ENCODE results near the gene SLC9A9.
A peak's percentile ranks its signal among the peaks of the same experiment; 100 is the strongest.
"Not testable (repeated sequence)": the region's sequence is repeated elsewhere in the genome, so short reads cannot be mapped to it uniquely, and the experiment has no call there.

SLC9A9 gene

GRCh38 chr3:143809121-143809621 lies 39.1 kb downstream of the SLC9A9 start:
- DNase-seq = peak; percentile 44

GRCh38 chr3:143808030-143808429 lies 40.2 kb downstream of the SLC9A9 start:
- no peak for DNase-seq

DNA sequence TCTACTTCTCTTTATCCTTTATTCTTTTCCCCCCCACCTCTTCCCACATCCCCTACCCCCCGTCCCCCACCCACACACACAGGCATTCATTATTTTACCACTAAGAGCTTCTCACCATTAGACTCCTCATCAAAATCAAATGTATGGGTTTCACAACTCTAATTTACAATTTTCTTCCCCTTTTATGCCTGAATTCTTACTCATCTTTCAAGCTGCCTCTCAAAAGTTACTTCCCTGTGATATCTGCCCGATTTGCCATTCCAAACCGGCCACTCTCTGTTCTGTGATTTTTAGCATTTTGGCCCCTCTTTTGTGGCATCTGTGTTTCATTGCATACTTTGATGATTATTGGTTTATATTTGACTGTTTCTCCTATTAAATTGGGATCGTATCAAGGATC lies 42.2 kb downstream of the SLC9A9 start:
- DNase-seq = no peak

DNA sequence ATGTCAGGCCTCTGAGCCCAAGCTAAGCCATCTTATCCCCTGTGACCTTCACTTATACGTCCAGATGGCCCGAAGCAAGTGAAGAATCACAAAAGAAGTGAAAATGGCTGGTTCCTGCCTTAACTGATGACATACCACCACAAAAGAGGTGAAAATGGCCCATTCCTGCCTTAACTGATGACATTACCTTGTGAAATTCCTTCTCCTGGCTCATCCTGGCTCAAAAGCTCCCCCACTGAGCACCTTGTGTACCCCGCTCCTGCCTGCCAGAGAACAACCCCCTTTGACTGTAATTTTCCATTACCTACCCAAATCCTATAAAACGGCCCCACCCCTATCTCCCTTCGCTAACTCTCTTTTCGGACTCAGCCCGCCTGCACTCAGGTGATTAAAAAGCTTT lies 42.8 kb downstream of the SLC9A9 start:
- DNase-seq = not testable (repeated sequence)

DNA sequence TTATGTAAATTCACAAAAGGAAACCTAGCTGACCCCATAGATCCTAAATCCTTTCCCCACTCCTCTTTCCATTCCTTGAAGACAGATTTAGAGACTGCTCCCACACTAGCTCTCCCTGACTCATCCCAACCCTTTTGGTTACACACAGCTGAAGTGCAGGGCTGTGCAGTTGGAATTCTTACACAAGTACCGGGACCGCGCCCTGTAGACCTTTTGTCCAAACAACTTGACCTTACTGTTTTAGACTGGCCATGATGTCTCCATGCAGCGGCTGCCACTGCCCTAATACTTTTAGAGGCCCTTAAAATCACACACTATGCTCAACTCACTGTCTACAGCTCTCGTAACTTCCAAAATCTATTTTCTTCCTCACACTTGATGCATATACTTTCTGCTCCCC lies 47.2 kb downstream of the SLC9A9 start:
- not testable (repeated sequence) for DNase-seq

DNA sequence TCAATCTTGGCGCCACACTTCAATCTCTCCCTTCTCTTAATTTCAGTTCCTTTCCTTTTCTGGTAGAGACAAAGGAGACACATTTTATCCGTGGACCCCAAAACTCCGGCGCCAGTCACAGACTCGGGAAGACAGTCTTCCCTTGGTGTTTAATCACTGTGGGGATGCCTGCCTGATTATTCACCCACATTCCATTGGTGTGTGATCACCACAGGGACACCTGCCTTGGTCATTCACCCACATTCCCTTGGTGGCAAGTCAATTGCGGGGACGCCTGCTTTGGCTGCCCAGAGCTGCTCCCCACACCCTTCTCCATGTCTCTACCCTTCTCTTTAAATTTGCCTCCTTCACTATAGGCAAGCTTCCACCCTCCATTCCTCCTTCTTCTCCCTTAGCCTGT lies 50.1 kb downstream of the SLC9A9 start:
- not testable (repeated sequence) for DNase-seq

DNA sequence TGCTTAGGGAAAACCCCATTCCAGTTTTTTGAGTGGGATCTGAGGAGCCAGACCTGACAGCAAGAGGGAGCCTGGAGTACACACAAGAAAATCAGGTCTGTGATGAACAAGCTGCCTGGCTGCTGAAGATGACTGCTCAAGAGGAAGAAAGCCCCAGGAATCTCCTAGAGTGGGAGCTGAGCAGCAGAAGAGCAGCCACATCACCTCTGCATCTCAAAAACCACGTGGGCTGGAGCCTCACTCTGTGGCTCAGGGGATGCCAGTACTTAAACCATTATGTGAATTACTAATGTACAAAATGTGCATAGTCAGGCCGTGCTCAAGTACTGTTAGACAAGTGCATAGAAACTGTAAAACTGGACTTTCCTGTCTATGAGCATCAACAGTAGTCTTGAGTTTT lies 52.4 kb downstream of the SLC9A9 start:
- no peak for DNase-seq

- DNase-seq = no peak
Measured at GRCh38 chr3:143794793-143795462, 53.3 kb downstream of the SLC9A9 start.

GRCh38 chr3:143793971-143794370 lies 54.3 kb downstream of the SLC9A9 start:
- DNase-seq = no peak

GRCh38 chr3:143791386-143791785 lies 56.9 kb downstream of the SLC9A9 start:
- no peak for DNase-seq

- DNase-seq = no peak
Measured at GRCh38 chr3:143786219-143787191, 61.8 kb downstream of the SLC9A9 start.

GRCh38 chr3:143784446-143784845 lies 63.8 kb downstream of the SLC9A9 start:
- no peak for DNase-seq

- no peak for DNase-seq
Measured at GRCh38 chr3:143783851-143784370, 64.4 kb downstream of the SLC9A9 start.

DNA sequence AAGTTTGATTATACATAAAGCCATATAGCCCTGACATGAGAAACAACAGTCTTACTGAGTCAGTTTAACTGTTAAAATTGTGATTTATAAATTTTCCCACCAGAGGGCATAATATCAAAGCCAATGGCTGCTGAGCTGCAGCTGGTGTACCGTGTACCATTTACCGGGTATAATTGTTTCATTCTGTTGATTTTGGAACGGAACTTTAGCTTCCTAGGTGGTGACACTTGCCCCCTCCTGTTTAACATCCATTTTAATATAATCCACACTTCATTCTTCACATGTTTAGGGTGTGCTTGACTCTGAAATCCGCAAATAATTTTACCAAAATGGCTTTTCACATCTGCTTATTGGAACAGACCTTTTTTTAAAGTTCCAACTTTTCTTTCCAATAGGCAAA lies 72.8 kb downstream of the SLC9A9 start:
- DNase-seq = peak; percentile 35

- DNase-seq = no peak
Measured at GRCh38 chr3:143771939-143772338, 76.3 kb downstream of the SLC9A9 start.

GRCh38 chr3:143771258-143771657 lies 77.0 kb downstream of the SLC9A9 start:
- DNase-seq = no peak

GRCh38 chr3:143770391-143770790 lies 77.9 kb downstream of the SLC9A9 start:
- no peak for DNase-seq

DNA sequence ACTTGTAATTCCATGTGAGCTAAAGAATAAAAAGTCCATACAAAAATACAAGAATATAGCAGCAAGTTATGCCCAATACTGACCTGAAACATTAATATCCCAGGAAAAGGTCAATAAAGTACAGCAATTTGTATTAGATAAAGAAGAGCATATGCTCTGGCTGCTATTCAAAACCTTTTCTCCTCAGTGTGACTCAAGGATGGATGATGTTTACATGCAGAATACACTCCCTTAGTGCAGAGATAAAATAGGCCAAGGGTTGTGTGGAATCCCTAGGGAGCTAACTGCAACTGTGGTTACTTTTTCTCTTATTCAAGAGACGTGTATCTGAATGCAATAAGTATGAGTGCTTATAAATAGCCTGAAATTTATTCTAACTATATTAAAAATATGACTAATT lies 78.7 kb downstream of the SLC9A9 start:
- peak; percentile 75 for DNase-seq

GRCh38 chr3:143764840-143765239 lies 83.4 kb downstream of the SLC9A9 start:
- DNase-seq = no peak

DNA sequence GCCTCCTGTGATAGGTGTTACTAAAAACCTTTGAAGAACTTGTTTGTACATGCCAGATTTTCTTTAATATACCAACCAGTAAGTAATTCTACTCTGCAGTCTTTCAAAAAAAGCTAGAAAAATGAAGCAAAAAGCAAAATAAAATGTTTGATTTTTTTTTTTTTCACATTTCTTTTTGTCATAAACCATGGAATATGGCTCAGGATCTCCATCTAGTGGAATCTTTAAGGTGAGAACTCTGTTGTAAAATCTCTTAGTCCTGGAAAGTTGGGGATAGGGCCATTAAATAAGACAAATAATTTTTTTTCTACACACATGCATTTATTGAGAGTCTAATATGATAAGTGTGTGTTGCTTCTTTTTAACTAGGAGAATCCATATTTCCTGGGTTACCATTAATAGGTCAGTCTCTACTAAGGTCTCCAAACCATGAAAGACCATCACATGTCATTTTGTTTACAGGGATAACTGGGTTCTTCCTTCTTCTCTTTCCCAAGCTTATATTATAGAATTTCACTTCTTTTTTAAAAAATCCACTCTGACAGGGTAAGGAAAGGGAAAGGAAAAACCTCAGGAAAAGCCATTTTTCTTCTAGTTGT lies 84.6 kb downstream of the SLC9A9 start:
- no peak for DNase-seq

GRCh38 chr3:143757691-143758090 lies 90.6 kb downstream of the SLC9A9 start:
- DNase-seq = no peak

GRCh38 chr3:143755978-143756377 lies 92.3 kb downstream of the SLC9A9 start:
- DNase-seq = no peak

- DNase-seq = no peak
Measured at GRCh38 chr3:143754090-143754489, 94.2 kb downstream of the SLC9A9 start.
